GM12865 (cell line): ENCODE results near the gene AK8.

Source experiments
- DNase-seq: peaks from one replicate; pipeline ENCODE4 v3.0.0; 2010; ENCODE audit warnings: low read depth
- H3K4me3 ChIP-seq: 2 replicates; pipeline ENCODE4 v1.5.1; 2011; ENCODE audit warnings: mild to moderate bottlenecking, low read depth, low read length, control low read depth
- CTCF ChIP-seq: IDR thresholded peaks from 2 replicates; pipeline ENCODE4 v1.5.1; 2011; ENCODE audit warnings: low read length, control low read depth, low read depth, inconsistent platforms; ENCODE audit not compliant: insufficient read depth; ENCODE audit errors: missing control alignments

AK8 gene

DNA sequence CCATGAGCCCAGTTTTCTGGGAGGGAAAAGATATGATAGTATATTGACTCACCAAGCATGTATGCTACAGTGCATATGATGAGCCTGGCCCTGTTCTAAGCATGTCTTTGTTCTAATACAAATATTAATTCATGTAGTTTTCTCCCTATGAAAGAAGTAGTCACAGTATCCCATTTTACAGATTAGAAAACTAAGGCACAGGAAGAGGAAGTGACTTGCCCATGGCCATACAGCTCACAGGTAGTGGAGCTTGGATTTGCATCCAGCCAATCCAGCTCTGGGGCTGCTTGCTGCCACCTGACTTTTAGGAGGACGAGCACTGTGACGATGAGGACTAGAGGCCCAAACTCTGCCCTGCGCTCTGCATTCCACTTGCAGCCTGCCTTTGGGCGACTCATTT is 76.4 kb downstream of the AK8 start:
- no peak for TF ChIP-seq CTCF

GRCh38 chr9:132800038-132800648 is 77.9 kb downstream of the AK8 start:
- no peak overlapping the region for H3K4me3 ChIP-seq
- peak; percentile 74 for TF ChIP-seq CTCF
- peak; percentile 80 for DNase-seq

More for the DNA sequence above, 76.4 kb downstream of the AK8 start:
- no peak overlapping the region for H3K4me3 ChIP-seq
- DNase-seq = no peak

- H3K4me3 ChIP-seq = no peak overlapping the region
- TF ChIP-seq CTCF = no peak
- no peak for DNase-seq
Measured at GRCh38 chr9:132798817-132799790, 79.0 kb downstream of the AK8 start.

DNA sequence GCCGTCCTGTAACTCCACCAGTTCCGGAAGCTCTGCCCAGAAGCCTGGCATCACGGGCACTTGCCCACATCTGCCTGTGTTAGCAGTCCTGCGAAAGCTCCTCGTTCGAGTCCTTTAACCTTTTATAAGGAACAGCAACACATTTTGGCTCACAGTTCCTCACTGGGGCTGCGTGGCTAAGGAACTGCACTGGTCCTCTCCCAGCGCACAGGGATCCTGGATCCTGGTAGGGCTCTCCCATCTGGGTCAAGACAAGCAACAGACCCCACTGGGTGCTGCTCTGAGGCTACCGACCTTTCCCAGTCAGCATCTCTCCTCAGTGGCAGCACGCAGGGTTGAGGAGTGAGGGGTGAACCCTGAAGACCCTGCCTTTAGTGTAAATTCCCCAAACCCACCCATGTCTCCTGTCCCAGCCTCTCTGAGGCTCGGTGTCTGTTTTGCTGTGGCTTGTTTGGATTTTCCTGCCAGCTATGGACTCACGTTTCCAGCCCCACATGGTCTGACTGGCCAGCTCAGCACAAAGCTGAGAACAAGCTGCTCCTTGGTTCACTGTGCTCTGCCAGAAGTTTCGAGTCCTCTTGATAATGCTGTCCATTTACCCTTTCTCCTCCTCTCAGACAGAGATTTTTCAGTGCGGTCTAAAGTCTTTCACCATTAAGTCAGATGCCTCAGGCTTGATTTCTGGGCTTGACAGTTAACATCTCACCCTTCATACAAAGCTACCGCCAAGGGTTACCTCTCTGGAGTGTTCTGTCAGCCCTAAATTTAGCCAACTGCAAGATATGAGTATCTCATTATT is 80.0 kb downstream of the AK8 start:
- no peak for TF ChIP-seq CTCF
- H3K4me3 ChIP-seq = no peak overlapping the region
- no peak for DNase-seq

DNA sequence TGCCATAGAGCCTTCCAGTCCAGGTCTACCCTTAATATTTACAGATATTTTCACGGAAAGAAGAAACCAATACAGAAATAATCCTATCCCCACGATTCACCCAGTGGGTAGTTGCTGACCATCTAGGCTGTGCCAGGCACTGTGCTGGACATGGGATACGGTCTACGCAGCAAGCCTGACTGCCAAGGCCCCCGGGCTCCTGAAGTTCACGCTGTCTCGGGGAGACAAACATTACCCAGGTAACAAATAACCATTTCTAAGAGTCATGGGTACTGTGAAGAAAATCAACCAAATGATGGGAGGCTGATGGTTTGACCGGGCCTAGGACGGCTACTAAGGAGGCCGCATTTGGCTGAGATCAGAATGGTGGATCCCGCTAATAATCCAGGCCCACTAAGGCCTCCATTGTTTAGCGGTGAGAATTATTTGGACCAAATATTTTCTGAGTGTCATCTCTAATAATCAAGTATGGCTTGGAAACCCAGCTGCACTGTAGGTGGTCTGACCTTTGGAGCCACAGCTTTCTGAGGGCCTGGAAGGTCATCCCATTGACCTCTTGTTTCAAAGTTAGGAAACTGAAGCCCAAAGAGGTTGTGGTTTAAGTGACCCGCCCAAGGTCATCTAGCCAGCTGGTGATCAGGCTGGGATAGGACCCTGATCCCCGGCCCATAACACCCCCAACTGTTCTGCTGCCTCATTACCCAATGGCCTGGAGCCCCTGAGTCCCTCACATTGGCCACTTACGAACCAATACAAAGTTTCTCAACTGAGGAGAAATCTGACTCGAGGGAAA is 82.4 kb downstream of the AK8 start:
- no peak for DNase-seq
- no peak overlapping the region for H3K4me3 ChIP-seq
- TF ChIP-seq CTCF = no peak

DNA sequence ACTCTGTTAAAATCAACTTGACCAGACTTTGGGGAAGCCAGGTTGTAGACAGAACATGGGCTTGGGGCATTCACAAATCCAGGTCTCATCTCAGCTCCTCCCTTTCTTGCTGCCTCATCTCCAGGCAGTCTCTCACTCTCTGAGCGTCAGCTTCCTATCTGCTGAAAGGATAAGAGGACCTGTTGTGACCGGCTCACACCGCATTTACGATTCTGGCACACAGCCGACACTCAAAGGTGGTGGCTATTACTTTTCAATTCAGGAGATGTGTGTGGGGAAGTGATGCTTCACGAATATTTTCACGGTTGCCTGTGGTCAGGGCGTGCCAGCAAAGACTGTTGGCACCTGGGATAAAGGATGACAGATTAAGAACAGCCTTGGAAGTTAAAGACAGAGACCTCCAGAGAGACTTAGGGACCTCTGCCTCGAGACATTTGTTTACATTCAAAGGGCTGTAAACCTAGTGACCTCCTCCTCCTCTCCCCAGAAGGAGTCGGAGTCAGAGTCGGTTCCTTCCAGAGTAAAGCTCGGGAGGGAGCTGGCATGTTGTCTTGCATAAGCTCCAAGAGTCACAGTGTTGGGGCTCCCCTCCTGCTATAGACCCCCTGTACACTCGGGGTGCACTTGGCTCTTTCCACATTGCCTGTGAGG is 83.2 kb downstream of the AK8 start:
- no peak overlapping the region for H3K4me3 ChIP-seq
- no peak for TF ChIP-seq CTCF
- peak; percentile 14 for DNase-seq
